ENCODE measurements around the gene FAM81B.

FAM81B gene

DNA sequence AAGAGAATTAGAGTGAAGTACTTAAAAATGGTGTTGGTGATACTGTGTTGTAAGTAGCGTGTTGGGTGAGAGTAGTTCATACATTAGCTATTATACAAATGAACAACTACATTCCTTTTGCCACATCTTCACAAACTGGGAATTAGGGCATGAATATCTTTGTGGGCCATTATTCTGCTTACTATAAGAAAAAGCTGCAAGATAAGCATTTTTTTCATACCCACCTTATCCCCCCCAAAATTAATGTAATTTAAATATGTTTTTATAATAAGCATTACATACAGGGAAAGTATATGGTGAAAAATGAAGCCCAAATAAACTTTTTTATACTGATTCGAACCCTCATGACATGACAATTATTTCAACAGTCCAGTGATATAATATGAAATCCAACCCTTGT lies 69.5 kb downstream of the FAM81B start:
- TF ChIP-seq ZNF549 (tag by site-specific recombination; IDR thresholded peaks at IDR 0.05), result no peak
- TF ChIP-seq, protein P1, sequence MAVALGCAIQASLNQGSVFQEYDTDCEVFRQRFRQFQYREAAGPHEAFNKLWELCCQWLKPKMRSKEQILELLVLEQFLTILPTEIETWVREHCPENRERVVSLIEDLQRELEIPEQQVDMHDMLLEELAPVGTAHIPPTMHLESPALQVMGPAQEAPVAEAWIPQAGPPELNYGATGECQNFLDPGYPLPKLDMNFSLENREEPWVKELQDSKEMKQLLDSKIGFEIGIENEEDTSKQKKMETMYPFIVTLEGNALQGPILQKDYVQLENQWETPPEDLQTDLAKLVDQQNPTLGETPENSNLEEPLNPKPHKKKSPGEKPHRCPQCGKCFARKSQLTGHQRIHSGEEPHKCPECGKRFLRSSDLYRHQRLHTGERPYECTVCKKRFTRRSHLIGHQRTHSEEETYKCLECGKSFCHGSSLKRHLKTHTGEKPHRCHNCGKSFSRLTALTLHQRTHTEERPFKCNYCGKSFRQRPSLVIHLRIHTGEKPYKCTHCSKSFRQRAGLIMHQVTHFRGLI (tag by site-specific recombination; IDR thresholded peaks at IDR 0.05), result no peak
- TF ChIP-seq ZNF10 (tag by site-specific recombination; IDR thresholded peaks at IDR 0.05), result no peak
- TF ChIP-seq, protein P2, sequence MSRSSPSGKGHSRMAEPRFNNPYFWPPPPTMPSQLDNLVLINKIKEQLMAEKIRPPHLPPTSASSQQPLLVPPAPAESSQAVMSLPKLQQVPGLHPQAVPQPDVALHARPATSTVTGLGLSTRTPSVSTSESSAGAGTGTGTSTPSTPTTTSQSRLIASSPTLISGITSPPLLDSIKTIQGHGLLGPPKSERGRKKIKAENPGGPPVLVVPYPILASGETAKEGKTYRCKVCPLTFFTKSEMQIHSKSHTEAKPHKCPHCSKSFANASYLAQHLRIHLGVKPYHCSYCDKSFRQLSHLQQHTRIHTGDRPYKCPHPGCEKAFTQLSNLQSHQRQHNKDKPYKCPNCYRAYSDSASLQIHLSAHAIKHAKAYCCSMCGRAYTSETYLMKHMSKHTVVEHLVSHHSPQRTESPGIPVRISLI (tag by site-specific recombination; IDR thresholded peaks at IDR 0.05), result no peak
- TF ChIP-seq, protein P3, sequence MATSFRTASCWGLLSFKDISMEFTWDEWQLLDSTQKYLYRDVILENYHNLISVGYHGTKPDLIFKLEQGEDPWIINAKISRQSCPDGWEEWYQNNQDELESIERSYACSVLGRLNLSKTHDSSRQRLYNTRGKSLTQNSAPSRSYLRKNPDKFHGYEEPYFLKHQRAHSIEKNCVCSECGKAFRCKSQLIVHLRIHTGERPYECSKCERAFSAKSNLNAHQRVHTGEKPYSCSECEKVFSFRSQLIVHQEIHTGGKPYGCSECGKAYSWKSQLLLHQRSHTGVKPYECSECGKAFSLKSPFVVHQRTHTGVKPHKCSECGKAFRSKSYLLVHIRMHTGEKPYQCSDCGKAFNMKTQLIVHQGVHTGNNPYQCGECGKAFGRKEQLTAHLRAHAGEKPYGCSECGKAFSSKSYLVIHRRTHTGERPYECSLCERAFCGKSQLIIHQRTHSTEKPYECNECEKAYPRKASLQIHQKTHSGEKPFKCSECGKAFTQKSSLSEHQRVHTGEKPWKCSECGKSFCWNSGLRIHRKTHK (tag by site-specific recombination; IDR thresholded peaks at IDR 0.05), result no peak
- no peak for TF ChIP-seq ZNF830 (tag by site-specific recombination; IDR thresholded peaks at IDR 0.05; ENCODE audit: low read depth)
- TF ChIP-seq, protein P4, sequence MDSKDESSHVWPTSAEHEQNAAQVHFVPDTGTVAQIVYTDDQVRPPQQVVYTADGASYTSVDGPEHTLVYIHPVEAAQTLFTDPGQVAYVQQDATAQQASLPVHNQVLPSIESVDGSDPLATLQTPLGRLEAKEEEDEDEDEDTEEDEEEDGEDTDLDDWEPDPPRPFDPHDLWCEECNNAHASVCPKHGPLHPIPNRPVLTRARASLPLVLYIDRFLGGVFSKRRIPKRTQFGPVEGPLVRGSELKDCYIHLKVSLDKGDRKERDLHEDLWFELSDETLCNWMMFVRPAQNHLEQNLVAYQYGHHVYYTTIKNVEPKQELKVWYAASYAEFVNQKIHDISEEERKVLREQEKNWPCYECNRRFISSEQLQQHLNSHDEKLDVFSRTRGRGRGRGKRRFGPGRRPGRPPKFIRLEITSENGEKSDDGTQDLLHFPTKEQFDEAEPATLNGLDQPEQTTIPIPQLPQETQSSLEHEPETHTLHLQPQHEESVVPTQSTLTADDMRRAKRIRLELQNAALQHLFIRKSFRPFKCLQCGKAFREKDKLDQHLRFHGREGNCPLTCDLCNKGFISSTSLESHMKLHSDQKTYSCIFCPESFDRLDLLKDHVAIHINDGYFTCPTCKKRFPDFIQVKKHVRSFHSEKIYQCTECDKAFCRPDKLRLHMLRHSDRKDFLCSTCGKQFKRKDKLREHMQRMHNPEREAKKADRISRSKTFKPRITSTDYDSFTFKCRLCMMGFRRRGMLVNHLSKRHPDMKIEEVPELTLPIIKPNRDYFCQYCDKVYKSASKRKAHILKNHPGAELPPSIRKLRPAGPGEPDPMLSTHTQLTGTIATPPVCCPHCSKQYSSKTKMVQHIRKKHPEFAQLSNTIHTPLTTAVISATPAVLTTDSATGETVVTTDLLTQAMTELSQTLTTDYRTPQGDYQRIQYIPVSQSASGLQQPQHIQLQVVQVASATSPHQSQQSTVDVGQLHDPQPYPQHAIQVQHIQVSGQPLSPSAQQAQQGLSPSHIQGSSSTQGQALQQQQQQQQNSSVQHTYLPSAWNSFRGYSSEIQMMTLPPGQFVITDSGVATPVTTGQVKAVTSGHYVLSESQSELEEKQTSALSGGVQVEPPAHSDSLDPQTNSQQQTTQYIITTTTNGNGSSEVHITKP (tag by site-specific recombination; IDR thresholded peaks at IDR 0.05), result no peak
- TF ChIP-seq ZNF776 (tag by site-specific recombination; IDR thresholded peaks at IDR 0.05; ENCODE audit: borderline replicate concordance), result no peak
- TF ChIP-seq ZNF23 (tag by site-specific recombination; IDR thresholded peaks at IDR 0.05; ENCODE audit: borderline replicate concordance), result no peak
- TF ChIP-seq ZNF324 (tag by site-specific recombination; IDR thresholded peaks at IDR 0.05), result no peak
- TF ChIP-seq ZSCAN30 (tag by site-specific recombination; IDR thresholded peaks at IDR 0.05), result no peak
- no peak overlapping the region for H3K4me3 ChIP-seq (ENCODE audit: low read depth, low read length)
- ChIA-PET CTCF (interaction anchor here (0.6 kb wide), 1 partner anchor 492 kb away, joined by 3 read pairs; no protein-coding TSS in a partner anchor), POLR2A (no interaction called here)
- no peak overlapping the region for H3K27ac ChIP-seq (ENCODE audit: extremely low read depth, low read depth, low read length)
- H3K9me3 ChIP-seq (ENCODE audit: control insufficient read depth, insufficient read depth, low read depth, low read length), result no peaks in the 10 kb centered on the region
- H3K4me1 ChIP-seq (ENCODE audit: control insufficient read depth, insufficient read depth, low read length), result no peaks in the 10 kb centered on the region
- peaks cover 17 to 35% of the 10 kb centered on the region in 2 experiments for H3K36me3 ChIP-seq (ENCODE audit: control insufficient read depth in 2 of 2, insufficient read depth in 1 of 2, low read length in 2 of 2)

DNA sequence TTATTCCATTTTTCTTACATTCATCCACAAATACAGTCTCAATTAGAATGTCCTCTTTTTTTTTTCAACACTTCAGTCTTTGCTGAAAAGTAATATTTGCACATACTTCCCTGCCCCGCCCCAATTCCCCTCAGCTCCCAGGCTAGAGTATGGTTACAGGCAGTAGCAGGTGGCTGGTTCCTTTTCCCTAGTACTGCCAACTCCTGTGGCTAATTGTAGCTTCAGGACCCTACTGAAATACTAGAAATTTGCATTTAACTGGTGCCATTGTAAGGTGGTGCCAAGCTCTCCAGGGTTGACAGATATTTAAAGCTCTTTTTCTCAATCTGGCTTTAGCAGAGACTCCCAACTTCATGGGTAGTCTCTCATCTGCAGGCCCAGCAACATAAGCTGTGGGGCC lies 80.3 kb downstream of the FAM81B start:
- POLR2A ChIA-PET, result no interaction called here
- Histone ChIP-seq H3K36me3 (ENCODE audit: control insufficient read depth in 2 of 2, insufficient read depth in 1 of 2, low read length in 2 of 2) (peaks cover 9 to 37% of the 10 kb centered on the region in 2 experiments; a peak in 2 of 3 replicates), H3K4me1 (ENCODE audit: control insufficient read depth, insufficient read depth, low read length) (no peaks in the 10 kb centered on the region), H3K27ac (ENCODE audit: extremely low read depth, low read depth, low read length) (no peak overlapping the region), H3K9me3 (ENCODE audit: control insufficient read depth, insufficient read depth, low read depth, low read length) (no peaks in the 10 kb centered on the region), H3K4me3 (ENCODE audit: low read depth, low read length) (no peak overlapping the region)
- no peak for TF ChIP-seq ZNF19 (tag by site-specific recombination; IDR thresholded peaks at IDR 0.05; ENCODE audit: low read depth)
- TF ChIP-seq, protein P5, sequence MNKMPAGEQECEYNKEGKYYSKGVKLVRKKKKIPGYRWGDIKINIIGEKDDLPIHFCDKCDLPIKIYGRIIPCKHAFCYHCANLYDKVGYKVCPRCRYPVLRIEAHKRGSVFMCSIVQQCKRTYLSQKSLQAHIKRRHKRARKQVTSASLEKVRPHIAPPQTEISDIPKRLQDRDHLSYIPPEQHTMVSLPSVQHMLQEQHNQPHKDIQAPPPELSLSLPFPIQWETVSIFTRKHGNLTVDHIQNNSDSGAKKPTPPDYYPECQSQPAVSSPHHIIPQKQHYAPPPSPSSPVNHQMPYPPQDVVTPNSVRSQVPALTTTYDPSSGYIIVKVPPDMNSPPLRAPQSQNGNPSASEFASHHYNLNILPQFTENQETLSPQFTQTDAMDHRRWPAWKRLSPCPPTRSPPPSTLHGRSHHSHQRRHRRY (tag by site-specific recombination; IDR thresholded peaks at IDR 0.05), result no peak
- TF ChIP-seq, protein P6, sequence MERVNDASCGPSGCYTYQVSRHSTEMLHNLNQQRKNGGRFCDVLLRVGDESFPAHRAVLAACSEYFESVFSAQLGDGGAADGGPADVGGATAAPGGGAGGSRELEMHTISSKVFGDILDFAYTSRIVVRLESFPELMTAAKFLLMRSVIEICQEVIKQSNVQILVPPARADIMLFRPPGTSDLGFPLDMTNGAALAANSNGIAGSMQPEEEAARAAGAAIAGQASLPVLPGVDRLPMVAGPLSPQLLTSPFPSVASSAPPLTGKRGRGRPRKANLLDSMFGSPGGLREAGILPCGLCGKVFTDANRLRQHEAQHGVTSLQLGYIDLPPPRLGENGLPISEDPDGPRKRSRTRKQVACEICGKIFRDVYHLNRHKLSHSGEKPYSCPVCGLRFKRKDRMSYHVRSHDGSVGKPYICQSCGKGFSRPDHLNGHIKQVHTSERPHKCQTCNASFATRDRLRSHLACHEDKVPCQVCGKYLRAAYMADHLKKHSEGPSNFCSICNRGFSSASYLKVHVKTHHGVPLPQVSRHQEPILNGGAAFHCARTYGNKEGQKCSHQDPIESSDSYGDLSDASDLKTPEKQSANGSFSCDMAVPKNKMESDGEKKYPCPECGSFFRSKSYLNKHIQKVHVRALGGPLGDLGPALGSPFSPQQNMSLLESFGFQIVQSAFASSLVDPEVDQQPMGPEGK (tag by site-specific recombination; IDR thresholded peaks at IDR 0.05), result no peak
- TF ChIP-seq ZNF777 (tag by site-specific recombination; IDR thresholded peaks at IDR 0.05; ENCODE audit: borderline replicate concordance), result no peak
- TF ChIP-seq ZBTB1 (tag by site-specific recombination; IDR thresholded peaks at IDR 0.05), result no peak
- no peak for TF ChIP-seq TCF7L2 (IDR thresholded peaks at IDR 0.05; ENCODE audit: borderline replicate concordance, low read depth, low read length)
- TF ChIP-seq ZNF843 (tag by site-specific recombination; IDR thresholded peaks at IDR 0.05), result no peak
- no peak for TF ChIP-seq SCRT2 (tag by site-specific recombination; IDR thresholded peaks at IDR 0.05)
- TF ChIP-seq ZBTB17 (tag by site-specific recombination; IDR thresholded peaks at IDR 0.05), result no peak
- TF ChIP-seq, protein P7, sequence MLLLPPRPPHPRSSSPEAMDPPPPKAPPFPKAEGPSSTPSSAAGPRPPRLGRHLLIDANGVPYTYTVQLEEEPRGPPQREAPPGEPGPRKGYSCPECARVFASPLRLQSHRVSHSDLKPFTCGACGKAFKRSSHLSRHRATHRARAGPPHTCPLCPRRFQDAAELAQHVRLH (tag by site-specific recombination; IDR thresholded peaks at IDR 0.05), result no peak
- TF ChIP-seq EGR2 (tag by site-specific recombination; IDR thresholded peaks at IDR 0.05; ENCODE audit: low read depth), result no peak
- CTCF ChIA-PET, result no interaction called here

Data from HEK293 (cell line).